ENCODE measurements around the gene MTG2.

The MTG2 gene

DNA sequence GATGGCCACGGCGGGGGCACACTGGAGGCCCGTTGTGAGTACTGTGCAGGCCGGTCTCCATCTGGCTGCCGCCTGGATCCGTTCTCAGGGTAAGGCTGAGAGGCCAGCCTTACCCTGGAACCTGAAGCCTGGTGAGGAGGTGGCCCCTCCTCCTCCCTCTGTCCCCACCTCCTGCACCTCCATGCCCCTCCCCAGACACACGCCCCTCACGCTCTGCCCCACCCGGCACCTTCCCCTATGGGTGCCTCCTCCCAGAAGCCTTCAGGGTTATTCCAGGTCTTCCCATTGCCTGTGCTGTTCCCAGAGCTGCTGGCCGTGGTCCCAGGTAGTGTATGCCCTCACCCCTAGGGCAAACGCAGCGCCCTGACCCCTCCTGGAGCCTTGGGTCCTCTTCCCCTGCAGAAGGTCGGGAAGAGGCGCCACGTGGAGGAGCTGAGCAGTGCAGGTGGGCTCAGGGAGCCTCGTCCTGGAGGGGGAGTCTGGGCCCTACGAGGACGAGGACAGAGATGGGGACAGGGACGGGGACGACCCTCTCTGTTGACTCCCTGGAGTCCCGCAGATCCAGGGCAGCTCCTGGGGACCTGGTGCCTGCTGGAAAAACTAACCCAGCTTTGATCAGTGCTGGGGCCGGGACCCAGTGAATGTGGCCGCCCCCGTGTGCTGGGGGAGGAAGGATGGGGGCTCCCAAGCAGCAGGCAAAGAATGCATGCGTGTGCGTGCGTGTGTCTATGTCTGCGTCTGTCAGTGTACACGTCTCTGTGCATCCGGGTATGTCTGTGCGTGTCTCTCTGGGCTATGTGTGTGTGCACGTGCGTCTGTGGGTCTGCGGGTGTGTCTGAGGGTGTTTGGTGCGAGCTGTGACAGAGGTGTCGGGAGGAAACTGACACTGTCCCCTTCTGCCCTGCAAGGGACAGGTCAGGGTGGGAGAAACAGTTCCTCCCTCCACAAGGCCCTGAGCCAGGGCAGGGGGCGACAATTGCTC is 45.4 kb downstream of the MTG2 start:
- DNase-seq = no peak
- no peaks in the 10 kb centered on the region for H3K9me3 Mint-ChIP-seq
- no peak overlapping the region for H3K4me3 Mint-ChIP-seq
- CTCF ChIA-PET = no interaction called here
- H3K4me1 Mint-ChIP-seq = no peaks in the 10 kb centered on the region
- no peaks in the 10 kb centered on the region for H3K36me3 Mint-ChIP-seq
- no peak overlapping the region for H3K27ac Mint-ChIP-seq
- peaks cover 36% of the 10 kb centered on the region for H3K27me3 Mint-ChIP-seq

DNA sequence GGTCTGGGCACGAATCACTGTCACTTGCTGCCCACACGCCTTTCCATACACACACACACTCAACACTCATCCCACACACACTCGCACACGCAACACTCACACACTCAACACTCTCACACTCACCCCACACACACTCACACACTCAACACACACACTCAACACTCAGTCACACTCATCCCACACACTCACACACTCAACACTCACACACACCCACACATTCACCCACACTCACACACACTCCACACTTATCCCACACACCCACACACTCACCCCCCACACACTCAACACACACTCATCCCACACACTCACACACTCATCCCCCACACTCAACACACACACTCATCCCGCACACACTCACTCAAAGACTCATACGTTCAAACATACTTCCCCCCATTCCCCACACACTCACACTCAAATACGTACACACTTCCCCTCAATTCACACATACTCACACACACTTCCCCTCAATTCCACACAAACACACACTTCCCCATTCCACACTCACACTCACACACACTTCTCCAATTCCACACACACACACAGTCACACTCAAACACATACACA is 46.2 kb downstream of the MTG2 start:
- Mint-ChIP-seq H3K27ac (no peak overlapping the region), H3K9me3 (no peaks in the 10 kb centered on the region), H3K27me3 (peaks cover 33% of the 10 kb centered on the region), H3K4me1 (no peaks in the 10 kb centered on the region), H3K36me3 (no peaks in the 10 kb centered on the region), H3K4me3 (no peak overlapping the region)
- no peak for DNase-seq
- CTCF ChIA-PET = no interaction called here

DNA sequence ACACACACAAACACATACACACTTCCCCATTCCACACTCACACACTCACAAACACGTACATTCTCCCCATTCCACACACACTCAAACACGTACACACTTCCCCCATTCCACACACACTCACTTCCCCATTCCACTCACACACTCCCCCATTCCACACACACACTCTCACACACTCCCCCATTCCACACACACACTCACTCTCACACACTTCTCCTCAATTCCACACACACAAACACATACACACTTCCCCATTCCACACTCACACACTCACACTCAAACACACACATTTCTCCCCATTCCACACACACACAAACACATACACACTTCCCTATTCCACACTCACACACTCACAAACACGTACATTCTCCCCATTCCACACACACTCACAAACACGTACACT is 46.8 kb downstream of the MTG2 start:
- Mint-ChIP-seq H3K4me1 (no peaks in the 10 kb centered on the region), H3K36me3 (no peaks in the 10 kb centered on the region), H3K27me3 (peaks cover 31% of the 10 kb centered on the region), H3K9me3 (no peaks in the 10 kb centered on the region), H3K4me3 (no peak overlapping the region), H3K27ac (no peak overlapping the region)
- CTCF ChIA-PET = no interaction called here
- no peak for DNase-seq

DNA sequence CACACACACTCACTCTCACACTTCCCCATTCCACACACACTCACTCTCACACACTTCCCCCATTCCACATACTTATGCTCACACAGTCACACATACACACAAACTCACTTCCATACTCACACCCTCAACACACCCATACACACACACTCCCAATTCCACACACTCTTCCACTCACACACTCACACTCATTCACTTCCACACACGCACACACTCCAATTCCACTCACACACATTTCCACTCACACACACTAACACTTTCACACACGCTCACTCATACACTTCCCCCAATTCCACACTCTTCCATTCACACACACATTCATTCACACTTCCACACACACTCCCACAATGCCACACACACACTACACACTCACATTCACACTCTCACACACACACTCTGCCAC is 47.4 kb downstream of the MTG2 start:
- Mint-ChIP-seq H3K27ac (no peak overlapping the region), H3K36me3 (no peaks in the 10 kb centered on the region), H3K27me3 (peaks cover 24% of the 10 kb centered on the region), H3K4me1 (no peaks in the 10 kb centered on the region), H3K4me3 (no peak overlapping the region), H3K9me3 (no peaks in the 10 kb centered on the region)
- CTCF ChIA-PET = no interaction called here
- DNase-seq = no peak

DNA sequence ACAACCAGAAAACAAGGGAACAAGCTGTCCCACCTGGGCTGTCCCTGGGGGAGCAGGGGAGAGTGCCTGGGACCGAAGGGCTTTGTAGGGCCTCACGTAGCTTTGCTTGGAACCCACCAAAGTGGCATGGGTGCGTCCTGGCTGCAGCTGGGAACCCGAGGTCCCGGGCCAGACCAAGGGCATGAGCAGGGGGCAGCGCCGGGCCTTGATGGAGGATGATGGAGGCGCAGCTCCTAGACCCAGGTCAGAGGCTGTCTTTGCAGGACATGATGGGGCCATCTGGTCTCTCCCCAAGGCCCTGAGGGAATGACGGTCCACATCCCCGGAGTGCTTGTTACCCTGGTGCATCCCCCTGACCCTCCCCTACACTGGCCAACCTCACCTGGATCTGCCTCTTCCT is 47.9 kb downstream of the MTG2 start:
- H3K4me3 Mint-ChIP-seq = no peak overlapping the region
- no peaks in the 10 kb centered on the region for H3K4me1 Mint-ChIP-seq
- H3K27ac Mint-ChIP-seq = no peak overlapping the region
- no peak for DNase-seq
- H3K9me3 Mint-ChIP-seq = no peaks in the 10 kb centered on the region
- peaks cover 24% of the 10 kb centered on the region for H3K27me3 Mint-ChIP-seq
- CTCF ChIA-PET = no interaction called here
- no peaks in the 10 kb centered on the region for H3K36me3 Mint-ChIP-seq

DNA sequence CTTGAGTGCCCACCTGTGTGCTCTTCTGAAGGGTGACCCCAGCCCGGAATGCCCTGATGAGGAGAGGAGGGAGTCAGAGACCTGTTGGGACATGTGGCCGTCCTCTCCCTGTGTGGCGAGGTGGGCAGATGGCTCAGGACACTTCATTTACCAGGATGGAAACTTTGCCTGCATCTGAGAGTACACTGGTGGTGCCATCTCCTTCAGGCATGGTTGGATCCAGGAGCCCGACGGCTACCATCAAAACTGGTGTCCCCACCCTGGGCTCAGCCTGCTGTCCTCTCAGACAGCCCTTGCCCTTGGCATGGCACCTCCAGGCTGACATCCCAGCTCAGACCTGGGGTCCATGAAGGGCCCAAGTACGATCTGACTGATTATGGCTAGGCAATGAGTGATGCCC is 48.5 kb downstream of the MTG2 start:
- no peak overlapping the region for H3K4me3 Mint-ChIP-seq
- no peaks in the 10 kb centered on the region for H3K36me3 Mint-ChIP-seq
- H3K27ac Mint-ChIP-seq = no peak overlapping the region
- H3K9me3 Mint-ChIP-seq = no peaks in the 10 kb centered on the region
- H3K27me3 Mint-ChIP-seq = peaks cover 18% of the 10 kb centered on the region
- CTCF ChIA-PET = no interaction called here
- no peaks in the 10 kb centered on the region for H3K4me1 Mint-ChIP-seq
- no peak for DNase-seq

DNA sequence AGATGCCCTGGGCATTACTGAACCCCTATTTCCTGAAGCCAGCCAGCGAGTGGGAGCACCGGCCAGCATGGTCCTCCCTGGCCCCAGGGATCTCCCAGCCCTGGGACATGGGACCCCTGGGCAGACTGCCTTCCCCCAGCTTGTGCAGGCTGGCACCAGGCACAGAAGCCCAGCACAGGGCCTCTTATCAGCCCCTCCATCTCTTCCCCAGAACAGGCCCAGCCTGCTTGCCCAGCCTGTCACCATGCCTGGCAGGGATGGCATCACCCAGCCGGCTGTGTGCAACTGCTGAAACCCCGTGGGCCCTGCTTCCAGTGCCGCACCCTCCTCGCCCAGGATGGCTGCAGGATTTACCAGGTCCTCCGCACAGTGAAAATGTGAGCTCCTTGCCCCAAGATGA is 49.4 kb downstream of the MTG2 start:
- H3K36me3 Mint-ChIP-seq = no peaks in the 10 kb centered on the region
- H3K4me3 Mint-ChIP-seq = no peak overlapping the region
- H3K4me1 Mint-ChIP-seq = no peaks in the 10 kb centered on the region
- H3K27me3 Mint-ChIP-seq = peaks cover 11% of the 10 kb centered on the region
- H3K9me3 Mint-ChIP-seq = no peaks in the 10 kb centered on the region
- CTCF ChIA-PET = no interaction called here
- DNase-seq = no peak
- H3K27ac Mint-ChIP-seq = no peak overlapping the region

DNA sequence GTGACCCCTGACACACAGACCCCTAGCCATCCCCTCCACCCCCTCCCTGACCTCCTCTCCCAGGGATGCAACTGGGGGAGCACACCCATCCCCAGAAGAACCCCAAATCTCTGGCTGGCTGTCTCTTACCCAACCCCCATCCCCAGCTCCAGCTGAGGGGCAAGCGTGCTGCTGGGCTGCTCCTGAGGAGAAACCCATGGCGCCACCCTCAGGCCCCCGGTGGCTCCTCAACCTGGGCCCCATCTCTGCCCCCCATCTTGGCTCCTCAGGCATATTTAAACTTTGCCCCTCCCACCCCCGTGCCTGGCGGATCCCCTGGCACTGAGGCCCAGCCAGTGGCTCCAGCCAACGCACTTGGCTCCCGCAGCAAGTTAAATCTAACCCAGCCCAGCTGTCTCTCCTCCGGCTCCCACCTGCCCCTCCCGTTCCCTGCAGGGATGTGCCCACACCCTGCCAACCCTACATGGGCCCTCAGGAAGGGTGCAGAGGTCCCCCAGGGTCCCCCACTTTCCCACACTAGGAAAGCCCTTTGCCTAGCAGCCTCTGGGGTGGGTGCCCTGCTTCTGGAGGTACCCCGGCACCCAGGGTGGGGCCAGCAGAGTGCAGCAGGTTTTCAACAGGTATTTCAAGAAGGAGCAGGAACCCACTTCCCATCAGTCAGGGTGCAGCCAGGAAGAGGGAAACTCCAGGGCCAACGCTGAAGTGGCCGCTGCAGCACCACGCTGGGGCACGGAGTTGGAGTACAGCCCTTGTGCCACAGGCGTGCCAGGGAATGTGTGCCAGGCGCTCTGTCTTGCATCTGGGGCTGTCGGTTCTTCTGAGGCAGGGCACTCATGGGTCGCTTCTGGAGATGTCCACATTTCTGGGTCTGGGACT is 50.2 kb downstream of the MTG2 start:
- Mint-ChIP-seq H3K27me3 (peaks cover 11% of the 10 kb centered on the region), H3K27ac (no peak overlapping the region), H3K9me3 (no peaks in the 10 kb centered on the region), H3K4me3 (no peak overlapping the region), H3K36me3 (no peaks in the 10 kb centered on the region), H3K4me1 (peaks cover 5% of the 10 kb centered on the region)
- DNase-seq = no peak
- CTCF ChIA-PET = no interaction called here

DNA sequence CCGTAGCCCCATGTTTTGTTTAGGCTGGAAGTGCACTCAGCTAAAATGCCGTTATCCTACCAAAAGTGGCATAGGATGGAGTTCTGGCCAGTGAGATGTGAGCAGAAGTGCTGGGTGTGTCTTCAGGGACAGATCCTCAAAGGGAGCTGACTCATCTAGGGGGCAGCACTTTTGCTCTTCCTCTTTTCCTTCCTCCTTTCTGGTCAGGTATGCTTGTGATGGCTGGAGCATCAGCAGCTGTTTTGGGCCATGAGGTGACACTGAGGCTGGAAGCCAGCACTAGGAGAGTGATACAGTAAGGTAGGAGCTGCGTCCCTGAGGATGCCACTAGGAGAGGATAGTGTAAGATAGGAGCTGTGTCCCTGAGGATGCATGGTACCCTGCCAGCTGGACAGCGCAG is 50.9 kb downstream of the MTG2 start:
- CTCF ChIA-PET = no interaction called here
- H3K27me3 Mint-ChIP-seq = peaks cover 11% of the 10 kb centered on the region
- H3K4me1 Mint-ChIP-seq = peaks cover 7% of the 10 kb centered on the region
- no peaks in the 10 kb centered on the region for H3K36me3 Mint-ChIP-seq
- no peaks in the 10 kb centered on the region for H3K9me3 Mint-ChIP-seq
- H3K4me3 Mint-ChIP-seq = no peak overlapping the region
- H3K27ac Mint-ChIP-seq = no peak overlapping the region
- no peak for DNase-seq

DNA sequence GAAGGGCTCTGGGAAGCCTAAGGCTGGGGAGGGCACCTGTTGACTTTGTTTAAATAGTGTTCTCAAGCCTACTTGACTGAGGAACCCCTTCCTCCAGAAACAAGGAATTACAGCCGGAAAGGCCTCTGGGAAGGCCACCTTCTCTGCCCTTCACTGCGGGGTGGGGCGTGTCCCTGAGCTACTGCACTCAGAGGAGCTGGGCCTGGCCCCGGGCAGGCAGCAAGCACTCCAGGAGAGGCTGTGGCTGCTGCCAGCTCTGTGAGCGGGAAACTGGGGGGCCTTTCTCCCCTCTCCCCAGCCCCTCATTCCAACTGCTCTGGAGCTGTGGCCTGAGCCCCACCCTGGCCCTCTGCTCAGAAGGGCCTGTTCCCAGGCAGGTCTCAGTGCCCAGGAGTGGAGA is 51.5 kb downstream of the MTG2 start:
- H3K27me3 Mint-ChIP-seq = peaks cover 11% of the 10 kb centered on the region
- CTCF ChIA-PET = no interaction called here

DNA sequence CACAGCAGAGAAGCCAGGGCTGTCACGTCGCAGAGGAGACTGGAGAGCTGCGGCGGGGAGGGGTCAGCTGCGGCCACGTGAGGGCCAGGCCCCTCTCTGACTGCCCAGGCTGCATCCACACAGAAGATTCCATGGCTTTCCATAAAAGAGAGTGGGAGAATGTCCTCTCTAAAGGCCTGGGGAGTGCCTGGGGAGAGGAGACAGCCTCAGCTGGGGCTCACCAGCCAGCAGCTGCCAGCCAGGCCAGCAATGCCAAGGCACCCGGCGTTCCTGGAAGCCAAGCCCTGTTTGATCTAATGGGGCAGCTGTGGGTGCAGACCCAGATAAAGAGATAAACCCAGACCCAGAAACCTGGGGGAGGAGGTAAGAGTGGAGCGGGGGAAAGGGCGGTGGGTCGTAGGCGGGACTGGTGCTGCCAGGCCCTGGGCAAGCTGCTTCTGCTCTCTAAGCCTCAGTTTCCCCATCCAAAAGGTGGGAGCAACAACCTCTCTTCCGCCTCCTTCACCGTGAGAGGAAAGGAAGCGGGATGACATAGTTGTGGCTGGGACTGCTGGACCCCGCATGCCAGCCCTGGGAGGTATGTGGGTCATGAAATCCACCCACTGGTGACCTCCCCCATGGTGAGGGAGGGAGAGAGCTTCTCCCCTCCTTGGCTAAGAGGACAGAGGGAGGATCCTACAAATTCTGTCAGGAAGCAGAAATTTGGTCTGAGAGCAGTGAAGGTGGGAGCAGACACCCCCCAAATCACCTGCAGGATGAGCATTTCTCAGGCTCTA is 52.4 kb downstream of the MTG2 start:
- H3K27ac Mint-ChIP-seq = no peak overlapping the region
- DNase-seq = no peak
- peaks cover 1% of the 10 kb centered on the region for H3K36me3 Mint-ChIP-seq
- H3K27me3 Mint-ChIP-seq = peaks cover 11% of the 10 kb centered on the region
- CTCF ChIA-PET = no interaction called here
- H3K4me3 Mint-ChIP-seq = no peak overlapping the region
- H3K9me3 Mint-ChIP-seq = no peaks in the 10 kb centered on the region
- H3K4me1 Mint-ChIP-seq = peaks cover 20% of the 10 kb centered on the region

More for the DNA sequence above, 51.5 kb downstream of the MTG2 start:
- Mint-ChIP-seq H3K27ac (no peak overlapping the region), H3K4me1 (peaks cover 11% of the 10 kb centered on the region), H3K36me3 (peaks cover 1% of the 10 kb centered on the region), H3K4me3 (no peak overlapping the region), H3K9me3 (no peaks in the 10 kb centered on the region)
- DNase-seq = no peak

DNA sequence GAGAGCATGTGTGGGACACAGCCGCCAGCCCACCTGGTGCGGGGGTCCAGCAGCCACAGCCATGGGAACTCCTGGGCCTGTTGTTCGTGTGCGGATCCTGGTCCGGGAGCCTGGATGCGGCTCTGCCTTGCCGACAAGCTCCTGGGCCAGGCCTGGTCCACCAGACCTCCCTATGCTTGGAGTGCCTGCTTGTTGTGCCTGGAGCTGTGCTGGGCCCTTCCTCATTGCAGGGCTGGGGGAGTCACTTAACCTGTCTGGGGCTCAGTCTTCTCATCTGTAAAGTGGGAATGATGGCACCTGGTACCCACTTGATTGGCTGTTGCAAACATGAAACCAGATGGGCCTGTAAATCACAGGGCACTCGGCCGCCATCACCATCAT is 52.9 kb downstream of the MTG2 start:
- Mint-ChIP-seq H3K27ac (no peak overlapping the region), H3K27me3 (peaks cover 11% of the 10 kb centered on the region), H3K36me3 (peaks cover 1% of the 10 kb centered on the region), H3K4me3 (no peak overlapping the region), H3K4me1 (peaks cover 26% of the 10 kb centered on the region), H3K9me3 (no peaks in the 10 kb centered on the region)
- CTCF ChIA-PET = no interaction called here
- no peak for DNase-seq

DNA sequence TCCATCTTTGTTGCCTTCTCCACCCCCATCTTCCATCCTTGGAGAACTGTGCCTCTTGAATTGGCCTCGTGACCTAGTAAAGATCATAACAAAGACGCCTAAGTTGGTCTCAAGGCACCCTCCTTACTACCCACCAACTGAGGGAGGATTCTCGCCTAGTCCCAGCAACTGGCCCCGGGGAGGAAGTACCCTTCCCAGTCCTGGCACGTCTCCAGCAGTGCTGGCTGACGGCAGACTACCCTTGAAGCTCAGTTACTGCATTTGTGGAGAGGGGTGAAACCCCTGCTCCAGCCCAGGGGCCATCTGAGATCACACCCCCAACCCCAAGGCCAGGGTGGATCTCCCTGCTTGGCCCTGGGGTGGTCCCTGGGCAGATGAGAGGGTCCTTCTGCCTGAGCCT is 53.4 kb downstream of the MTG2 start:
- Mint-ChIP-seq H3K36me3 (peaks cover 1% of the 10 kb centered on the region), H3K4me1 (peaks cover 27% of the 10 kb centered on the region), H3K27me3 (peaks cover 11% of the 10 kb centered on the region), H3K9me3 (no peaks in the 10 kb centered on the region), H3K4me3 (no peak overlapping the region), H3K27ac (no peak overlapping the region)
- CTCF ChIA-PET = no interaction called here
- no peak for DNase-seq

All from activated naive CD4-positive, alpha-beta T cell treated with anti-CD3 and anti-CD28 coated beads, Interleukin-2, amount 10 ng/mL, durations not matched to agents 7 days and 5 days (primary cell).